NCI-H2081 treated with DMSO at 0.1 percent for 48 hours (cell line): ENCODE data around the gene MYO1C.
"Not testable (repeated sequence)": the region's sequence is repeated elsewhere in the genome, so short reads cannot be mapped to it uniquely, and the experiment has no call there.

Source experiments
- DNase-seq: peaks from one replicate; lab custom pipeline; 2025; lab: John Stamatoyannopoulos, UW

Gene MYO1C

DNA sequence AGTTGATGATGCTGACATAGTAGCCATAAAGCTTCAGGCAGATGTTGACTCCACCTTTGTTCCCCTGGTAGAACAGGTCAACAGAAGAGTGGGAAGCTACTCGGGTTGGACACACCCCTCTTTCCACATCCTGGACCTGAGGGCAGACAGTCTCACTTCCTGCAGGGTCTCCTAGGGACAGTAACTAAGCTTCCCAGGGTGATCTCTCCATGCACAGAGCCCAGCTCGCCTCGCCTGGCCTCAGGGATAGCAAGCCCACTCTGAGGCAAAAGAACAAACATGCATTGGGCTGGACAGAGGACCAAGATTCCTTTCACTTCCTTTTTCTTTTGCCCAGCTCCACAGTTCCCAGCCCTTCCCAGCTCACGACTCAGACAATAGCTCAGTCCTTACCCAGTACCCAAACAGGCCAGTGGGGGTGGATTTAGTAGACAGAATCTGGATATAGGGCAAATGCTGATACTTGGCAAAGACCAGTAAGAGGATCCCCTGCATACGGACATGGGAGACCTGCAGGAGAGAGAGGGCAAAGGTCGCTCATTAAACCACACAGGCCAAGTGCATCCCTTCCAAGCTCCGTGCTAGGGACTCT, 16.9 kb upstream of the MYO1C start:
- no peak for DNase-seq

- not testable (repeated sequence) for DNase-seq
These were observed 16.2 kb upstream of the MYO1C start for GRCh38 chr17:1508709-1509108.

GRCh38 chr17:1506649-1507267, 14.3 kb upstream of the MYO1C start:
- no peak for DNase-seq

GRCh38 chr17:1505586-1505985, 13.1 kb upstream of the MYO1C start:
- no peak for DNase-seq

- no peak for DNase-seq
These were observed 12.4 kb upstream of the MYO1C start for GRCh38 chr17:1504866-1505265.

GRCh38 chr17:1503699-1504098, 11.2 kb upstream of the MYO1C start:
- no peak for DNase-seq

- no peak for DNase-seq
These were observed 6.4 kb upstream of the MYO1C start for GRCh38 chr17:1498869-1499268.

DNA sequence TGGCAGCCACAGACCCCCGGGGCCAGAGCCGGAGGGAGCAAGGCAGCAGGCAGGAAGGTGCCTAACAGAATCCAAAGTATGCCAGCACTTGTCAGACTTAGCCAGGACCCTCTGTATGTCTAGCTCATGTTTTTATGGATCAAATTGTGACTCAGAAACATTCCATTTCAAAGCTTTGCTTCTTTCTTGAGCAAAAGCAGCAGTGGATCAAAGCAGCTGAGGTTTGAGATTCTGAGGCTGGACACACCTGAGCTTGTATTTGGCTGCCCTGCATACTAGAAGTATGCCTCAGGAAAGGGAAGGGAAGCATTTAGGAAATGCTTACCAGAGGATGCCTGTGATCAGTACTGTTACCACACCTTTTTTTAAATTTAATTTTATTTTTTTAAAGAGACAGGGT, 5.7 kb upstream of the MYO1C start:
- no peak for DNase-seq

DNA sequence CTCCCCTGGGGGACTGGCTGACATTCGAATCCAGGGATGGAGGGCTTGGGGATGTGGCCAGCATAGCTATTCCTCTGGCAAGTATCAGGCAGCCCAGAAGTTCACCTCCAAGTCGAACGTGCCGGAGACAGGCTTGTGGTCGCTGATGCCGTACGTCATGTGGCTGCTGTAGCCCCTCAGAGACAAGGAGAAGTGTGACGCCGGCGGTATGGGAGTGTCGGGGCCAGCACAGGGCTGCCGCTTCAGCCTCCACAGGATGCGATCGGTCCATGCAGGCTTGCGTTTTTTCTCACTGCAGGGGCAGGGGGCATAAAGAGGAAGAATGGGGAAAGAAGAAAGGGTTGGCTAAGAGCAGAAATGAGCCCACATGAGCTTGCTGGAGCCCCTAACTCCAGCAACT, 5.3 kb upstream of the MYO1C start:
- DNase-seq: no peak

DNA sequence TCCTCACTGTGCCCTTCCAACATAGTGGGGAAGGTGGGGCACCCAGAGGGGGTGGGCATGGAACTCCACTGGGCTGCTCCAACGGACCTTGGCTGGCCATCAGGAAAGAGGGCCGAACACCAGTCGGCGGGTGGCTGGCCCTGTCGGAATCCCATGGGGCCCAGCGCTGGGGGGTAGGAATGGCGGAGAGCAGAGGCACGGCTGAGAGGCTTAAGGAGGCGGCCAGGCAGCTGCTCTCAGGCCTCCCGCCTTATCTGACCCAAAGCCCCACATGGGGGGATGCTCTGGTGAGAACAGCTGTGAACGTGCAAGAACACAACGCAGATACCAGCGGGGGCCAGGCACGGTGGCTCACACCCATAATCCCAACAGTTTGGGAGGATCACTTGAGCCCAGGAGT, 4.4 kb upstream of the MYO1C start:
- no peak for DNase-seq

GRCh38 chr17:1495265-1495989, 2.9 kb upstream of the MYO1C start:
- no peak for DNase-seq

- no peak for DNase-seq
These were observed 2.3 kb upstream of the MYO1C start for GRCh38 chr17:1494736-1495253.

GRCh38 chr17:1494203-1494602, 1.7 kb upstream of the MYO1C start:
- DNase-seq: no peak

GRCh38 chr17:1493291-1493980, 950 bp upstream of the MYO1C start:
- no peak for DNase-seq

DNA sequence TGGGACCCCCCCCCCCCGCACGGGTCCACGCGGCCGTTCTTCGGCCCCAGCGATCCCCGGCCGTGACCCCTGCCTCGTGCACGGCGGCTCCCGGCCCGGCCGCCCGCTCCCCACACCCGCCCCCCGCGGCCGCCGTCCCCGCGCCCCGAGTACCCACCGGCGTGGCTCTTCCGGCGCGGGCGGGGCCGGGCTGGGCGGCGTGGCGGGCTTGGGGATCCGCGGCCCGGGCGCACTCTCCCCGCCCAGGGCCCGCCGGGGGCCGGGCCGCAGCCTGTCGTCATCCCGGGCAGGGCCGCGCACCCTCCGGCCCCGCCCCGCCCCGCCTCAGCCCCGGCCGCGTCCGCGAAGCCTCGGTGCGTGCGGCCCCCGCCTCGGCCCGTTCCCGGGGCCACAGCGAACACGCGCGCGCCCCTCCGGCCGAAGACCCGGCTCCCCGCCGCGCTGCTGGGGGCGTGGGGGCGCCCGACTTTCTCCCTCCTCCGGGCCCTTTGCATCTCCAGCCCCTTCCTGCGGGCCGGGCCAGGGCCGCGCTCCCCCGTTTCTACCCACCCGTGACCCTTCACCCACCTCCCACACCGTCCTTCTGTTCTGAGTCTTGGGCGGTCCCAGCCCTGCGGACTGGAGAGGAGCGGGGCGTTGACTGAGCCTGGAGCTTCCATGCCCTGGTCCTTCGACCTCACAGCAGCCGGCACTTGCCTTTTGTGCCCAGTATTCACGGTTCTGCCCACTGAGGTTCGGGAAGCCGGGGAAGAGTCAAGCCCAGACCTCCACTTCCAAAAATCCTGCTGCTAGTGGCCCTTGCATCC, 840 bp downstream of the MYO1C start:
- DNase-seq: no peak

- DNase-seq: no peak
These were observed 1.6 kb downstream of the MYO1C start for GRCh38 chr17:1490643-1491442.

DNA sequence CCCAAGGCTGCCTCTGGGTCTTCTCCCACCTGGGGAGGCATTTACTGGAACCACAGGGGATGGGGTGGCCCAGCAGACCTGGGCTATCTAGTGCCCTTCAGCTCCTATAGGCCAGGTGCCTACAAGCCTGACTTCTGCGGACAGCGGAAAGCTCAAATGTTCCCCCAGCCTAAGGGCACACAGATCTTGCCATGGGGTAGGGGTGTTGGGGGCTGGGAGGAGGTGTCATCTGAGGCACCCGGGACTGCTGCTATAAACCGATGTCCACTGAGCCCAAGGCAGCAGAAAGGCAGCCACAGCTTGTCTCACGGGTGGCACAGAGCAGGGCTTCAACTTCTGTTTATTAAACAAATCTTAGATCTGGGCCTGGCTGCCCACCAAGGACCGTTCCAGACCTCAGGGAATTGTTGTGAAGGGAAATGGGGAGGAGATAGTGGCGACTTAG, 3.6 kb downstream of the MYO1C start:
- no peak for DNase-seq

- no peak for DNase-seq
These were observed 4.3 kb downstream of the MYO1C start for GRCh38 chr17:1487939-1488825.

GRCh38 chr17:1486802-1487695, 5.4 kb downstream of the MYO1C start:
- DNase-seq: no peak
